Measurements from ENCODE around the gene INPP5E. TPM values are rescaled to one million over a fixed set of nuclear protein-coding genes. Genes with fewer than 3 reads are reported as not detected.

The INPP5E gene
- total RNA-seq, 1 experiment from 2014 or later: 11.3 TPM

DNA sequence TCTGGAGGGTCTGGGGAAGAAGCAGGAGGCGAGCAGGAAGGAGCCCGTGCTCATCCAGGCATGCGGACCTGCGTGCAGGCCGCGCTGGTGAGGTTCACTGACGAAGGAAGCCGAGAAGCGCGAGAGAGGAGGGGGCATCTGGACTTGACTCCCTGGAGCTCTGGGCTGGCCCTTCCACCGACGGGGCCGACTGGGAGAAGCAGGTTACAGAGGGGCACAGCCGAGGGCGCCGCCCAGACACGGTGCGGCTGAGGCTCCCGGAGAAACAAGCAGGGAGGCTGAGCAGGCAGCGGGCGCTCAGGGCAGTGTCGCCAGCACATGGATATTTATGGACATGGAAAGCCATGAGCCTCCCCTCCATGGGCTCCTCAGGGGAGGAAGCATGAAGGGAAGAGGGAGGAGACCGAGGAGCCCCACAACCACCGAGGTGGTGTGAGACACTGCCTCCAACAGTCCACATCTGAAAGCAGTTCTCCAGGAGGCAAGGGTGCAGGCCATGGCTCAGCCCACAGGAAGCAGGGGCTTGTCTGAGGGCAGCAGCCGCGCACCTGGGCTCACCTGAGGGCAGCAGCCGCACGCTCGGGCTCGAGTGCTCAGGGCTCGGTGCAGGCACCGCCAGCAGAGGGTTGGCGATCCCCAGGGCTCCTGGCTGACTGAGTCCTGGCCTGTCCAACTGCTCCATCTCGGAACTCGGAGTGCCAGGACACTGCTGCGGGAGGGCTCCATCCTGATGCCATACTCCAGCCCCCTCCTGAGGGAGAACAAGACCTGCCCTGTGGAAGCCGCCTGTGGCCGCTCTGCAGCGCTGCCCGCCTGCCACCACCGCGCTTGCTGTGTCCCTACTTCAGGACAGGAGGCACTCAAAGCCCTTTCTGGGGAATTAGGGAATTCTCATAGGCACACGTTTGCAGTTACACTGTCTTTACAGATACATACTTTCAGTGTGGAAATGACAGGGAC lies 15.7 kb upstream of the INPP5E start:
- TF ChIP-seq, protein P1, sequence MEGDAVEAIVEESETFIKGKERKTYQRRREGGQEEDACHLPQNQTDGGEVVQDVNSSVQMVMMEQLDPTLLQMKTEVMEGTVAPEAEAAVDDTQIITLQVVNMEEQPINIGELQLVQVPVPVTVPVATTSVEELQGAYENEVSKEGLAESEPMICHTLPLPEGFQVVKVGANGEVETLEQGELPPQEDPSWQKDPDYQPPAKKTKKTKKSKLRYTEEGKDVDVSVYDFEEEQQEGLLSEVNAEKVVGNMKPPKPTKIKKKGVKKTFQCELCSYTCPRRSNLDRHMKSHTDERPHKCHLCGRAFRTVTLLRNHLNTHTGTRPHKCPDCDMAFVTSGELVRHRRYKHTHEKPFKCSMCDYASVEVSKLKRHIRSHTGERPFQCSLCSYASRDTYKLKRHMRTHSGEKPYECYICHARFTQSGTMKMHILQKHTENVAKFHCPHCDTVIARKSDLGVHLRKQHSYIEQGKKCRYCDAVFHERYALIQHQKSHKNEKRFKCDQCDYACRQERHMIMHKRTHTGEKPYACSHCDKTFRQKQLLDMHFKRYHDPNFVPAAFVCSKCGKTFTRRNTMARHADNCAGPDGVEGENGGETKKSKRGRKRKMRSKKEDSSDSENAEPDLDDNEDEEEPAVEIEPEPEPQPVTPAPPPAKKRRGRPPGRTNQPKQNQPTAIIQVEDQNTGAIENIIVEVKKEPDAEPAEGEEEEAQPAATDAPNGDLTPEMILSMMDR (IDR thresholded peaks at IDR 0.05; ENCODE audit: unreplicated experiment): no peak
- no peak overlapping the region for H3K4me3 Mint-ChIP-seq (ENCODE audit: low read depth, unreplicated experiment)
- H3K27me3 Mint-ChIP-seq (ENCODE audit: unreplicated experiment): no peaks in the 10 kb centered on the region
- H3K9me3 Mint-ChIP-seq (ENCODE audit: low read depth, unreplicated experiment): no peaks in the 10 kb centered on the region
- H3K36me3 Mint-ChIP-seq (ENCODE audit: insufficient read depth, unreplicated experiment): peaks cover 69% of the 10 kb centered on the region
- no TSS peak for BruUV-seq (replicated peaks)
- no peak overlapping the region for H3K27ac Mint-ChIP-seq (ENCODE audit: unreplicated experiment)
- DNase-seq: no peak
- intact Hi-C loops (cut with micrococcal nuclease; ENCODE audit: unreplicated experiment): no loop called here
- CTCF ChIA-PET: no interaction called here
- no peaks in the 10 kb centered on the region for H3K4me1 Mint-ChIP-seq (ENCODE audit: low read depth, unreplicated experiment)

DNA sequence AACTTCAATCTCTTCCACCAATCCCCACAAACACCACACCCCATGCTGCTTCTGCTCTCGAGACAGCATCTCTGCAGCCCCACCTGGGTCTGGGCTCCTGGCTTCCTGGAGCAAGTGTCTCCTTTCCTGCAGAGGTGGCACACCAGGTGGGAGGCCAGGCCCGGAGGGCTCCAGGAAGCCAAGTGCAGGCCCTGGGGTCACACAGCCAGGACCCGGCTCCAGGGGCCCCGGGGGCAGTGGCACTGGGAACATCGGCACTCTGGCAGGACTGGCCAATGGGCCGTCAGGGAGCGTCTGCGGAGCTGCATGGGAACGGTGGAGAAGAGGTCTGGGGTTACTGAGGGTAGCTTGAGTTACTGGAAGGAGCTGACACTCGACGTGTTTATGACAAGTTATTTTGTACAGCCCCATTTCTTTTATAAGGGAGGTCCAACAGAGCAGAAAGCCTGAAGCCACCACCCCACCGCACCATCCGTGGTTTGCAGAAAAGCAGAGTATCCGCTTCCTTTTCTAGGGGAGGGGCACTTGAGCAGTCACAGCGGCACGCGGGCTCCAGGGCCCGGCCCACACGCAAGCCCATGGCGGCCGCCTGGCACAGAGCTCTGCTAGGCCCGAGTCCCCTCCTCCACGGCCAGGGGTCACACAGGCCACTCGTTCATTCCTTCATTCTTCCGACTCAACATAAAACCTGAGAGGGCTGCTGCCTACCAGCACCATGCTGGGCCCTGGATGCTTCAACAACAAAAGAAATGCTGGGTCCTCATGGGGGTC lies 14.6 kb upstream of the INPP5E start:
- BruUV-seq (replicated peaks): no TSS peak
- CTCF ChIA-PET: no interaction called here
- Mint-ChIP-seq H3K4me1 (ENCODE audit: low read depth, unreplicated experiment) (no peaks in the 10 kb centered on the region), H3K9me3 (ENCODE audit: low read depth, unreplicated experiment) (no peaks in the 10 kb centered on the region), H3K4me3 (ENCODE audit: low read depth, unreplicated experiment) (no peak overlapping the region), H3K27ac (ENCODE audit: unreplicated experiment) (no peak overlapping the region), H3K36me3 (ENCODE audit: insufficient read depth, unreplicated experiment) (peaks cover 67% of the 10 kb centered on the region), H3K27me3 (ENCODE audit: unreplicated experiment) (no peaks in the 10 kb centered on the region)
- TF ChIP-seq, protein P1 (IDR thresholded peaks at IDR 0.05; ENCODE audit: unreplicated experiment): no peak
- intact Hi-C loops (cut with micrococcal nuclease; ENCODE audit: unreplicated experiment): no loop called here
- DNase-seq: no peak

DNA sequence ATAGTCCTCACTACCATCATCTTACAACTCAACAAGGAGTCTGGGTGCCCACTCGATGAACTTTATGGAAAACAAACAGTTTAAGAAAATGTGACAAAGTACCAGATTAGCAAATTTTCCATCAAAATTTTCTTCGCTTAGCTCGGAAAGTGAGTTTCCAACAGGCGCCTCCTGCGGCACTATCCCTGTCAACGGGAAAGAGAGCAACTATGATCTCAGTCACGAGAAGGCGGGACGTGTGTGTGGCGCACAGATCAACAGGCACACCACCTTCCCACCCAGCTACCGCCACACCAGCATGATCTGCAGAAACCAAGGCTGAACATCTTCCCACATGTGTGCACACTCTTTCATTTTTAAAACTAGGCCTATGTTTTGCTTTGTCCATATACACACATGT lies 13.7 kb upstream of the INPP5E start:
- Mint-ChIP-seq H3K36me3 (ENCODE audit: insufficient read depth, unreplicated experiment) (peaks cover 63% of the 10 kb centered on the region), H3K4me3 (ENCODE audit: low read depth, unreplicated experiment) (no peak overlapping the region), H3K27me3 (ENCODE audit: unreplicated experiment) (no peaks in the 10 kb centered on the region), H3K9me3 (ENCODE audit: low read depth, unreplicated experiment) (no peaks in the 10 kb centered on the region), H3K4me1 (ENCODE audit: low read depth, unreplicated experiment) (no peaks in the 10 kb centered on the region), H3K27ac (ENCODE audit: unreplicated experiment) (no peak overlapping the region)
- no TSS peak for BruUV-seq (replicated peaks)
- no peak for DNase-seq
- intact Hi-C loops (cut with micrococcal nuclease; ENCODE audit: unreplicated experiment): no loop called here
- CTCF ChIA-PET: no interaction called here
- TF ChIP-seq, protein P1 (IDR thresholded peaks at IDR 0.05; ENCODE audit: unreplicated experiment): no peak

DNA sequence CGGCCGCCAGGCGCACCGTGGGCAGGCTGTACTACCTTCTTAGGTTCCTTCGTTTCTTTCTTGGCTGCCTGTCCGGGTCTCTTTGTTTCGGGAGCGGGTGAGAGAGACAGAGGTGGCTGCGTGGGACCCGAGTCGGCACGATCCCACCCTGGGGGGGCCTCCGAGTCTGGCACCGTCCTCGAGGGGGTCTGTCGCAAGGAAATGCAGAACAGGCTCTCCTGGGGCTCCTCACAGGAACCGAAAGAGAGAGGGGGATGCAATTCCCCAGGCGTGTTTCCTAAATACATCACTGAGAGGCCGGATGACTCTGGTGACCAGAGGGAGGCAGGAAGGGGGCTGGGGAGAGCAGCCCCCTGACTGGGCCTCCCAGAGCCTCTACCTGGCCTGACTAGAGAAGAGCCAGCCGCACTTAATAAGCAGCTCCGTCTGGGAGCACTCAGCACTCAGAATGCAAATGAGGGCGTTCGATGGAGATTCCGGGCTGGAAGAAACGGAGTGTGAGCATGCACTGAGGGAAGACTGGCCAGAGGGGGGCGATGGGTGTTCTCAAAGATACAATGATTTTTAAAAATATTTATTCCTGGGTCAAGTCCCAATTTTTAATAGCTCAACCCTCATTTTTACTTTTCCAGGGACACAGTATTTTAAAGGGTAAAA lies 11.7 kb upstream of the INPP5E start:
- no TSS peak for BruUV-seq (replicated peaks)
- Mint-ChIP-seq H3K9me3 (ENCODE audit: low read depth, unreplicated experiment) (no peaks in the 10 kb centered on the region), H3K4me3 (ENCODE audit: low read depth, unreplicated experiment) (no peak overlapping the region), H3K36me3 (ENCODE audit: insufficient read depth, unreplicated experiment) (peaks cover 74% of the 10 kb centered on the region), H3K27me3 (ENCODE audit: unreplicated experiment) (no peaks in the 10 kb centered on the region), H3K4me1 (ENCODE audit: low read depth, unreplicated experiment) (no peaks in the 10 kb centered on the region), H3K27ac (ENCODE audit: unreplicated experiment) (no peak overlapping the region)
- no peak for DNase-seq
- TF ChIP-seq, protein P1 (IDR thresholded peaks at IDR 0.05; ENCODE audit: unreplicated experiment): no peak
- CTCF ChIA-PET: no interaction called here
- intact Hi-C loops (cut with micrococcal nuclease; ENCODE audit: unreplicated experiment): no loop called here
